Retinal pigment epithelial cell (primary cell): ENCODE data around the gene LPAR1.
"Not testable (repeated sequence)": the region's sequence is repeated elsewhere in the genome, so short reads cannot be mapped to it uniquely, and the experiment has no call there.

Source experiments
- DNase-seq: peaks from one replicate; pipeline ENCODE4 v3.0.0-alpha.2; 2010; ENCODE audit warnings: low read depth
- H3K4me3 ChIP-seq: 2 replicates; pipeline ENCODE4 v1.5.1; 2011; ENCODE audit warnings: mild to moderate bottlenecking, low read length, control low read depth, moderate library complexity
- CTCF ChIP-seq: conservative IDR thresholded peaks from 2 replicates; pipeline ENCODE4 v1.5.1; 2011; ENCODE audit warnings: low read depth, low read length, control low read depth, inconsistent platforms

LPAR1 gene

GRCh38 chr9:111056538-111056937 lies 18.3 kb upstream of the LPAR1 start:
- no peak for TF ChIP-seq CTCF
- H3K4me3 ChIP-seq = no peak overlapping the region
- no peak for DNase-seq

DNA sequence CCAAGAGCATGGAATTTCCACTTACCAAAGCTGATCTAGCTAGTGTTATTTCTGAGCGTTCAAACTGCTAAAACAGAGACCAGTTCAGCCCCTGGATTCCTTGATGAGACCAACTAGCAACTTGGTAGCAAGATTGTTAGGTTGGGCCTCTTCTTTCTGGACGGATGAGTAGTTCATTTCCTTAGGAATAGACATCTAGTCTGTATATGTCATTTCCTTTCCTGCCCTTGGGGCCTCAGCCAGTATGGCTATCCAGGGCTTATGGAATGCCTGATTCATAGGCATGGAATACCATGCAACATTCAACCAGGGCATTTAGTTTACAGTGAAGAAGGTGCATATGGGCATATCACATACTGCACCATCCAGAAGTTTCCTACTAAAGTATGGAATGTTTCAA lies 14.5 kb upstream of the LPAR1 start:
- no peak for TF ChIP-seq CTCF
- DNase-seq = no peak
- no peak overlapping the region for H3K4me3 ChIP-seq

GRCh38 chr9:111051400-111051799 lies 13.1 kb upstream of the LPAR1 start:
- no peak for TF ChIP-seq CTCF
- no peak overlapping the region for H3K4me3 ChIP-seq
- no peak for DNase-seq

GRCh38 chr9:111050819-111051218 lies 12.5 kb upstream of the LPAR1 start:
- TF ChIP-seq CTCF = no peak
- no peak for DNase-seq
- no peak overlapping the region for H3K4me3 ChIP-seq

DNA sequence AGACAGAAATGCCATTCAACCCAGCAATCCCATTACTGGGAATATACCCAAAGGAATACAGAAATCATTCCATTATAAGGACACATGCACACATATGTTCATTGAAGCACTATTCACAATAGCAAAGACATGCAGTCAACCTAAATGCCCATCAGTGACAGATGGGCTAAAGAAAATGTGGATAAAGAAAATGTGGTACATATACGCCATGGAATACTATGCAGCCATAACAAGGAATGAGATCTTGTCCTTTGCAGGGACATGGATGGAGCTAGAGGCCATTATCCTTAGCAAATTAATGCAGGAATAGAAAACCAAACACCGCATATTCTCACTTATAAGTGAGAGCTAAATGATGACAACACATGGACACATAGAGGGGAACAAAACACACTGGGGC lies 9.0 kb upstream of the LPAR1 start:
- DNase-seq, H3K4me3 ChIP-seq: not testable (repeated sequence)

- TF ChIP-seq CTCF = no peak
These were observed 3.6 kb upstream of the LPAR1 start for GRCh38 chr9:111041902-111042301.

GRCh38 chr9:111040494-111040893 lies 2.2 kb upstream of the LPAR1 start:
- DNase-seq = no peak
- H3K4me3 ChIP-seq = no peak overlapping the region
- no peak for TF ChIP-seq CTCF

More at GRCh38 chr9:111041902-111042301, 3.6 kb upstream of the LPAR1 start:
- no peak for DNase-seq
- no peak overlapping the region for H3K4me3 ChIP-seq
